Esophagus squamous epithelium (tissue), 4 donors: ENCODE results near the gene ZRANB1.

Source experiments
- CTCF ChIP-seq, 6 experiments: fragments of 450-650 bp in 4 of 6; fragments of 200-600 bp in 2 of 6; sonication (generic) in 2 of 6; IDR thresholded peaks; one replicate each; pipeline ENCODE4 v1.5.1; 2016 to 2019; ENCODE audit warnings: antibody characterized with exemption in 6 of 6, mild to moderate bottlenecking in 4 of 6, moderate library complexity in 4 of 6
- POLR2A ChIP-seq, 4 donors: fragments of 450-650 bp; IDR thresholded peaks; one replicate each; pipeline ENCODE4 v1.6.1; 2017; ENCODE audit warnings: antibody characterized with exemption in 4 of 4, mild to moderate bottlenecking in 4 of 4, moderate library complexity in 3 of 4

- no peak for TF ChIP-seq POLR2A (IDR thresholded peaks at IDR 0.05)
- TF ChIP-seq CTCF (IDR thresholded peaks at IDR 0.05), result no peak
Observed at GRCh38 chr10:124898471-124898870, 43.5 kb upstream of the ZRANB1 start.
